Measurements from ENCODE around the gene ADCY3.

Gene ADCY3

DNA sequence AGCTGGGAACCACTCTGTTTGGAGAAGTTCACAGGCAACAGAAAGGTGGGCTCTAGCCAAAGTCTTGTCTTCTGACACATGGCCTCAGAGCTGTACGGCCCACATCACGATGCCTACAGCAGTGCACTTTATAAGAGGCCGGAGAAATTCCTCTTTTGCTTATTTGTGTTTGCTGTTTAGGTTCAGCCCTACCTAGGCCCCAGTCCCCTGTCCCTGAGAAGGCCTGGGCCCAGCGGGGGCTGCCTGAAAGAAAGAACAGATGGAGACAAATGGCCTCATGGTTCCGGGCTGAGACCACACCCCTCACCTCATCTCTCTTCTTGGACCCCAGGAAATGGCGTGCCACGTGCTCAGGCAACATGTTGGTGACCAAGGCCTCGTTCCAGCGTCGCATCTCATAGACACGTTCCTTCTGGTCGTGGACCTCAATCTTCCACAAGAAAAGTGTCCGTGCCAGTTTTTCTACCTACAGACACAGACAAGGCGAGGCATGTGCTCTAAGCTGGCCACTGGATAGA is 95.9 kb downstream of the ADCY3 start:
- no peak overlapping the region for H3K4me3 ChIP-seq (ENCODE audit: low read depth, low read length)
- TF ChIP-seq, protein P1, sequence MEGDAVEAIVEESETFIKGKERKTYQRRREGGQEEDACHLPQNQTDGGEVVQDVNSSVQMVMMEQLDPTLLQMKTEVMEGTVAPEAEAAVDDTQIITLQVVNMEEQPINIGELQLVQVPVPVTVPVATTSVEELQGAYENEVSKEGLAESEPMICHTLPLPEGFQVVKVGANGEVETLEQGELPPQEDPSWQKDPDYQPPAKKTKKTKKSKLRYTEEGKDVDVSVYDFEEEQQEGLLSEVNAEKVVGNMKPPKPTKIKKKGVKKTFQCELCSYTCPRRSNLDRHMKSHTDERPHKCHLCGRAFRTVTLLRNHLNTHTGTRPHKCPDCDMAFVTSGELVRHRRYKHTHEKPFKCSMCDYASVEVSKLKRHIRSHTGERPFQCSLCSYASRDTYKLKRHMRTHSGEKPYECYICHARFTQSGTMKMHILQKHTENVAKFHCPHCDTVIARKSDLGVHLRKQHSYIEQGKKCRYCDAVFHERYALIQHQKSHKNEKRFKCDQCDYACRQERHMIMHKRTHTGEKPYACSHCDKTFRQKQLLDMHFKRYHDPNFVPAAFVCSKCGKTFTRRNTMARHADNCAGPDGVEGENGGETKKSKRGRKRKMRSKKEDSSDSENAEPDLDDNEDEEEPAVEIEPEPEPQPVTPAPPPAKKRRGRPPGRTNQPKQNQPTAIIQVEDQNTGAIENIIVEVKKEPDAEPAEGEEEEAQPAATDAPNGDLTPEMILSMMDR (IDR thresholded peaks at IDR 0.05; ENCODE audit: borderline replicate concordance, insufficient read depth, low read depth, low read length): no peak

DNA sequence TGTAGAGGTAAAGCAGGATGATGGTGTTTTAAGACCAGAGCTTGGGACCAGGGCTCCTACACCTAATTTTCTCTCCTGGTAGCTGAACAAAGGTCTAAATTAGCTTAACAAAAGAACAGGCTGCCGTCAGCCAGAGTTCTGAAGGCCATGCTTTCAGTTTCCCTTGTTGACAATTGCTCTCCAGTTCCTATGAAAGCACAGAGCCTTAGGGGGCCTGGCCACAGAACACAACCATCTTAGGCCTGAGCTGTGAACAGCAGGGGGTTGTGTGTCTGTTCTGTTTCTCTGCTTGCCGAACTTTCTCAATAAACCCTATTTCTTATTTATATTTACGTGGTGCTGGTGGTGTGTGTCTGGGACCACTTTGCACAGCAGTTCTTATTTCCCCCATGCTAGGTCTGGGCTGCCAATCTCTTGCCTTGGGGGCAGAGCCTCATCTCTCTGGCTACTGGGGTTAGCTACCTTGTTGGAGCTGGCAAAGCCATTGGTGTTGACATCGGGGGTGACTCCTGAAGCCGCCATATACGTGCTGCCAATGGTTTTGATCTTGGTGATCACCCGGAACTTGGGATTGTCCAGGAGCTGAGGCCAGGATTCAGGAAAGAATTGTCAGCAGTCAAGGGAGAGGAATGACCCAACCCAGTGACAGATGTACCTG is 97.9 kb downstream of the ADCY3 start:
- no peak overlapping the region for H3K4me3 ChIP-seq (ENCODE audit: low read depth, low read length)
- TF ChIP-seq, protein P1 (IDR thresholded peaks at IDR 0.05; ENCODE audit: borderline replicate concordance, insufficient read depth, low read depth, low read length): no peak

DNA sequence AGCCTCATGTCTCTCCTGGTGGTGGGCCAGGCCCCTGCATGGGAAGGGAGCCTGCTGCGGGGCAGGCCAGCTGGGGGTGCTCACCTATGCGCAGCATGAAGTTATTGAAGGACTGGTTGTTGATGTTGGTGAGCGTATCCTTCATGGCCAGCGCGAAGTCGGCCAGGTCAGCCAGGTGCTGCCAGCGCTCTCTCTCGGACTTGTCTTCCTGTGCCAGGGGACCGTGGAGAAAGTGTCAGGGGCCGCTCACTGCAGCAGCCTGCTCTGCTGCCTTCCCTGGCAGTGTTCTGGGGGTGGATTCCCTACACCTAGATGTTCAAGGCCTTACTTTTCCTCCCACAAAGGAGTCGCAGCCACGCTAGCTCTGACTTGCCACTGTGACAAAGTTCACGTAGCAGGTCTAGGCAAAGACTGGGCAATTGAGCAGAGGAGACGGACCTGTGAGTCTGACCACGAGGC is 98.6 kb downstream of the ADCY3 start:
- TF ChIP-seq, protein P1 (IDR thresholded peaks at IDR 0.05; ENCODE audit: borderline replicate concordance, insufficient read depth, low read depth, low read length): no peak
- H3K4me3 ChIP-seq (ENCODE audit: low read depth, low read length): no peak overlapping the region

DNA sequence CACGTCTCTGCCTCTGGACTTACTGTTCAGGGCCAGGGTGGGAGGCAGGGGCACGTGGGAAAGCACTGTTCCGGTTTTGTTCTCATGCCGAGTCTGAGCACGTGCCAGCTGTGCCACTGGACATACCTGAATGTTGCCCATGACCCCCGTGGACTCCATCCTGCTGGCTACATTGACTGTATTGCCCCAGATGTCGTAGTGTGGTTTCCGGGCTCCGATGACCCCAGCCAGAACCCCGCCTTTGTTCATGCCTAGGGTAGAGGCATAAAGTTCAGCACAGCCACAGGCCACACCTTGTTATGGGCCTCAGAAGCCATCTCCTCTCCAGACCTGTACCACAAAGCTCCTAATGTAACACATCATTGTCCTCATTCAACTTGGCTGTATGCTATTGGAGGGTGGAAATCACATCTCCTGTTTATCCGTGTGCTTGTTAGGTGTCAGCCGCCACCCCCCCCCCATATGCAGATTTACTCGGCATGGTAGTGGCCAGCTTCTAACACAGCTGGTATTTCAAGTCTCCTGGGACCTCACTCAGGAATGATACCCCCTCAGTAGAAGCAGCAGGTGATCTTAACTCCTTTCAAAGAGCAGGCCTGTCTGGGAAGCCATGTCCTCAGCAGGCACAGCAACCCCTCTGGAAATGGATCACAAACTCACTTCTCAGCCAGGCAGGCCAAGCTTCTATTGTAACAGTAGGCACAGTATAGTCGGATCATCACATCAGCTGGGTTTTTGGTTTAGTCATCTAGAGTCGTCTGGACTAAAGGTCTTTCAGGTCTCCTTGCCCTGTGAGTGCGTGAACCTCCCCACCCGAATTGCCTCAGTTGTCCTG is 99.2 kb downstream of the ADCY3 start:
- TF ChIP-seq, protein P1 (IDR thresholded peaks at IDR 0.05; ENCODE audit: borderline replicate concordance, insufficient read depth, low read depth, low read length): no peak
- no peak overlapping the region for H3K4me3 ChIP-seq (ENCODE audit: low read depth, low read length)

DNA sequence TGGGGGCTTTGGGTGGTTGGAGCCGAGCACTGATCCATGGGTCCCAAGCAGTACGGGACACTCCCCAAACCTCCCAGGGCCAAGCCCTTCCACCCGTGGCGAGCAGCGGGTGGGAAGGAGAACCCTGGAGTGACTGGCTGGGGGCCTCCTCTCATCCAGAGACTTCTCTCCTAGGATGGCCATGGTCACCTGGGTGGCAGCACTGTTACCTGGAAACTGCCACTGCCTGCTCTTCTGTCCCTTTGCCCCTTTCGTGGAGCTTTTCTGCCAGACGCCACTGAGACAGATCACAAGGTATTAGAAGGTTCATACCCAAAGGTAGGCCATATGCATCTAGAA is 99.9 kb downstream of the ADCY3 start:
- TF ChIP-seq, protein P1 (IDR thresholded peaks at IDR 0.05; ENCODE audit: borderline replicate concordance, insufficient read depth, low read depth, low read length): no peak
- no peak overlapping the region for H3K4me3 ChIP-seq (ENCODE audit: low read depth, low read length)

DNA sequence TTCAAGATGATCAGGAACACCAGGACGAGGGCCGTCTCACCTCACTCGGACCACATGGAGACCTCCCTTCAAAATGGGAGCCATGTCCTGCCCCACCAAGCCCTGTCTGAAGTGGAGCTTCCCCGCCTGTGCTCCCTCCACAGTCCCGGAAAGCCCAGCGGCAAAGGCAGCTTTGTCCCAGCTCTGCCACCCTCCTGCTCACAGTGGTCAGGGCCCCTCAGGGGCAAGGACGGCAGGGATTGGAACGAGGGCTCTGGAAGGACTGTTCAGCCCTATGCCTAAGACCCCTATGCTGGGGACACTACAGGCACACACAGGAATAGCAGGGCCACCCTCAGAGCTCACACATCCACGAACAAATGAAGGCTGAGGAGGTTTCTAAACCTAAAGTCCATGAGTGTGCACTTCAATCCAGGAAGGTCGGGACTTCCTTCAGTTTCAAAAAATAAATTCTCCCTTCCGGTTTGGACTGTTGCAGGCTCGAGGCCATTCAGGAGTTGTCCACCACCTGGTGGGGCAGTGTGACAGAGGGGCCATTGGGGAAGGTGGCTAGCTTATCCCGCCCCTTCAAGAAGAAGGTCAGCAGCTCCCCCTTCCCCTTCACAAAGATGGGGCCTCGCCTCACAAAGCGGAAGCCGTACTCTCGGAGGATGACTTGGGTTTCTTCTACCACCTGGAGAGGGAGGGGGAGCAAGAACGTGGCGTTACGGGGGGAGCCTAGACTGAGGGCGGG is 100.4 kb downstream of the ADCY3 start:
- TF ChIP-seq, protein P1 (IDR thresholded peaks at IDR 0.05; ENCODE audit: borderline replicate concordance, insufficient read depth, low read depth, low read length): no peak
- H3K4me3 ChIP-seq (ENCODE audit: low read depth, low read length): no peak overlapping the region
